UCSD-AML1 (cell line): ENCODE data around the gene NFYC.

Source experiments
- DNase-seq: peaks from one replicate; lab custom pipeline; 2025; ENCODE audit not compliant: unreplicated experiment; lab: John Stamatoyannopoulos, UW

Gene NFYC

DNA sequence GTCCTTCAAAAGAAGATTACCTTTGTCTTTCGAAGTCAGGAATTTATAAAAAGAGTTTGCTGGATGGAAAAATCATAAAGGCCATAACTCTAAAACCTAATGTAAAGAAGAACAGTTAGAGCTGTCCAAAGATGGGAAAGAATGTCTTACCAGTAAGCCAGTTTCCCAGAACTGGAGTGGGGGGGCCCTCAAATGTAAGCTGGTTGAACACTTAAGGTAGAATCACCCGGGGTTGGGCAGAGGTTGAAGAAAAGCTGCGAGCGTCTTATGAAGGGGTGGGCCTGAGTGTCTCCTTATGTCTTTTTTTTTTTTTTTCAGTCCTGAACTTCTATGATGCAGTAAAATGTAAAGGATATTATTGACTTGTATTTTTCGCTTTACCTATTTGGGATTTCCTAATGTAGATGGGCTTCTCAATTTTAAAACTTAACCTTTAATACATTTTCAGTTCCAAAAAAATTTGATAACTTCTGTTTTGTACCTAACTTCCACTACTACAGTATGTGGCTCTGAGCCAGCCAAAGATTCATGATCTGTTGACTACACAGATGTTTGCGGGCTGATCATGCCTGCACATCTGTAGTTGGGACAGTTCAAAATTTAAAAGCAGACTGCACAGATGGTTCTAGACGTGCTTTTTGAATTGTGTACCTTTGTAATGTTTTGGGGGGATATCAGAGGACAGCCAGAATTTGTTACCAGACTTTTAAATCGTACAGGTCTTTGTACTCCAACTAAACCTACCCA, 43.6 kb downstream of the NFYC start:
- no peak for DNase-seq

DNA sequence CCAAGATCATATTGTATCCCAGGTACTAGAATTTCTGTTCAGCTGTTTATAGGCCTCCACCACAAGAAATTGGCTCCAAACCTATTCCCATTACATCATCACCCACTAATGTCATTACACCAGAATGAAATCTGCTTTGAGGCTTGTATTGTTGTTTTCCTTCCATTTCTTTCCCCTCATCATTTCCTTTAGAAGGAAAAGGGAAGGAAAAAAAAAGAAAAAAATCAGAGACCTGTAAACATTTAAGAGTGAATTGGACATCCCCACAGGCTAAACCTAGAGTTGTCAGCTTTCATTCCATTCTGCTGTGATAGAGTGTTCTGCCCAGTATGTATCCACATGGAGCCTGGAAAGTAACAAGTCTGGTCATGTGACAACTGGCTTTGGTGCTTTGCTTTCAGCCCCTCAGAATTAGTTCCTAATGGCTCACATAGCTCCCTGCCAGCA, 44.6 kb downstream of the NFYC start:
- DNase-seq = no peak

DNA sequence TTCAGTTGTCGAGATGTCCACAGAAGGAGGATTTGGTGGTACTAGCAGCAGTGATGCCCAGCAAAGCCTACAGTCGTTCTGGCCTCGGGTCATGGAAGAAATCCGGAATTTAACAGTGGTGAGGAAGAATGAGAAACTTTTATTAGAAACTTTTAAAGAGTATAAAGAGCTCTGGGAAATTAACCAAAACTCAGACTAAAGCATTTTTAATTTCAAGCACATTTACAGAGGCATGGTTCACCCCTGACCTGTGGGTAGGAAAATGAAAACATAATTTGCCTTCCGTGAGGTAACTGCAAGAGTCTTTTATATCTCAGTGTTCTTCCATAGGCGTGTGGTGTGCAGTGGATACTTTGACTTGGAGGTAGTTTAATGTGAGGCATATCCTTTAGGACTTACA, 47.3 kb downstream of the NFYC start:
- DNase-seq = no peak

DNA sequence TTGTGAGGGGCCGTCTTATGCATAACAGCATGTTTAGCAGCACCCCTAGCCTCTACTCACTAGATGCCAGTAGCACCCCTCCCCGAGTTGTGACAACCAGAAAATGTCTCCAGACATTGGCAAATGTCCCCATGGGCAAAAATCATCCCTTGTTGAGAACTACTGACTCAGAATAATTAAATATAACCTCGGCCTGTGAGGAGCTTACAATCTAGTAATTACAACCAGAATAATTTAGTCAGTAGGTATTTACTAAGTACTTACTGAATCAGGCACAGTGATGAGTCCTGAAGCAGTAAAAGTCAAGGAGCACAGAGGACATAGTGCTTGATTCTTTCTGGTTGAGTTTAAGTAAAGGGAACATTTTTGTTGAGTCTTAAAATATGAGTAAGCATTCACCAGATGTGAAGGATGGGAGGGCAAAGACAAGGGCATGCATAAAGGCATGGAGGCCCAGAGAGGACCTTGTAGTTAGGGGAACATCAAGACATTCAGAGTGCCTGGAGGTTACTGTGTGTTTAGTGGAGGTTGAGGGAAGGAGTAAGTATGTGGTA, 48.0 kb downstream of the NFYC start:
- no peak for DNase-seq

DNA sequence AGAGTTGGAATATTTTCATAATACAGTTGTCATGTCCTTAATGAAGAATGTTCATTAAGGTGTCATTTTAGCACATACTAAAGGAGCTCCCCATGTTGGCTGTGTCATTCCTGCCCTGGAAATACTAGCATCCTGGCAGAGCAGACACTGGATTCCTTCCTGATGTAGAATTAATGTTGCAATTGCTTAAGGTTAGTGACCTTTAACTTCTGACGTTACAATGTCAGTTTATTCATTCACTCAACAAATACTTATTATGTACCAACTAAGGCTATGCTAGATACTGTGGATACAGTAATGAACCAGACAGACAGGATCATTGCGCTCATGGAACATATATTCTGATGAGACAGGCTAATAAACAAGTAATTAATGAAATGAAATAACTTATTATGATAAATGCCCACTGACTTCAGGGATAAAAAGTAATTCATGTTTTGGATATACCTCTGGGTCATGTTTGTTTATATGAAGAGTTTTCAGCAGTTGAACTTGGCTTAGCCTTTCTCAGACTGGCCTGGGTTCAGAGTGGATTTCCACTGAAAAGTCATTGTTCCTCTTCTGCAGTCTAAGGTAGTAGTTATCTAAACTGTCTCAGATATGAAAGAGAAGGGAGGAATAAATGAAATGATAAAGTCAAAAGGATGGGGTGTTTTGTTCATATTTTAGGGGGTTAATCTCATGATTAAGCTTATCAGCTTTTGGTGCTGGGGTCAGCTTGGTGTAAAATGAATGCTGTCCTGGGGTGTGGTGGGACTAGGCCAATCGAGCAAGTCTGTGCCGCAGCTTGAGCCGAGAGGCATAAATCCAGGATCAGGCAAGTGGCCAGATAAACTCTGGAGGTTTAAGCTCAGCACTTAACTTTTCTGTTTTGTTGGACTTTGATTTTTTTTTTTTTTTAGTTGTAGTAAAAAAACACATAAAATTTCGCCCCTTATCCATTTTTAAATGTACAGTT, 48.8 kb downstream of the NFYC start:
- no peak for DNase-seq

DNA sequence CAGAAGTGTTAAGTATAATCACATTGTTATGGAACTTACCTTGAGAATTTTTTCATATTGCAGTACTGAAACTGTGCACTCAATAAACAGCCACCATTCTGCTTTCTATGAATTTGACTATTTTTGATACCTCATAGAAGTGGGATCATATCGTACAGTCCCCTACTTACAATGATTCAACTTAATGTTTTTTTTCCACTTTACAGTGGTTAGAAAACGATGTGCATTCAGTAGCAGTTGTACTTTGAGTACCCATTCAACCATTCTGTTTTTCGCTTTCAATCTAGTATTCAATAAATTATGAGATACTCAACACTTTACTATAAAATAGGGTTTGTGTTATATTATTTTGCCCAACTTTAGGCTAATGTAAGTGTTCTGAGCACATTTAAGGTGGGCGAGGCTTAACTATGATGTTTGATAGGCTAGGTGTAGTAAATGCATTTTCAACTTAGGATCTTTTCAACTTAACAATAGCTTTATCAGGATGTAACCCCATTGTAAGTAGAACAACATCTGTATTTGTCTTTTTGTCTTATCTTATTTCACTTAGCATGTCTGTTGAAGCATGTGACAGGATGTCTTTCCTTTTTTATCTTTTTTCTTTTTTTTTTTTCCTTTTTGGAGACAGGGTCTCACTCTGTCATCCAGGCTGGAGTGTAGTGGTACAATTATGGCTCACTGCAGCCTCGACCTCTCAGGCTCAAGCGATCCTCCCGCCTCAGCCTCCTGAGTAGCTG, 49.7 kb downstream of the NFYC start:
- DNase-seq = no peak

DNA sequence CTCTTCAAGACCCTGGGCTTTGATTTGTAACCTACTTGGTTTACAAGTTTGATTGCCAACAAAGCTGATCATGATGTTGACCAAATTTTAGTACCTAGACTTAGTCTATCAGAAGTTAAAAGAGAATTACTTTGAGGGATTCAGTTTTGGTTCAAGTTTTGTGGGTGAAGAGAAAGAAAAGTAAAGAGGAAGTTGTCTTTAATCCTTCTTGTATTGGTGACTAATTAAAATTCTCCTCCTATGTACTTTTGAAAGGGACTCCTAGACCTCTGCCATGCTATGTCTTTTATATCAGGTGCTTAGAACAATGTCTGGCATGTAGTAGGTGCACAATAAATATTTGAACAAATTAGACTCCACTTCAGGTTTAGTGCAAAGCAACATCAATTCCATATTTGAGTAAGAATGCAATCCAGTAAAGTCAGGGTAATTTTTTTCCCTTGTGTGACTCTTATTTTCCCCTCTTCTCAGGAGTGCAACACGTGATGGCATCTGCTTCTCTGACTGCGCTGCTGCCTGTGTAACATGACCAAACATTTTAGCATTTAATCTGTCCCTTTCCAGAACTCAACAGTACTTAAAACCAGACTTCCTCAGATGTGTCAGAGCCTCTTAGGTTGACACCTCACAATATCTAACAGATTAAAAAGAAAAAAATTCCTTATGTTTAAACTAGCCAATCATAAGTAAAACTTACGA, 51.0 kb downstream of the NFYC start:
- DNase-seq = no peak

DNA sequence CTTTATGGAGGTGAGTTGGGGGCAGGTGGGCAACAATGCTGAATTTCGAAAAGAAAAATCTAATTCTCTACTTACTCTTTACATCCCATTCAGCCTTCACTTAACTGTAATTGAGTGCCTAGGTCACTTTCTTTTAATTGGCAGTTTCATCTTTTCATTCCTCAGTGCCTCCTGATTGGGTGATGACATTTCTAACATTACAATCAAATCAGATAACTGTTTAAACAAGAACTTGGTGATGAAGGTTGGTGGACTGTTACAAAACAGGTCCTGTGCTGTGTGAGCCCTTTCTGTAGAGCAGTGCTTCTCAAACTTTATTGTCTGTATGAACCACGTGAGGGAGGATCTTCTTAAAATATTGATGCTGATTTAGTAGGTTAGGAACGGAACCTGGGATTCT, 51.9 kb downstream of the NFYC start:
- DNase-seq = no peak

GRCh38 chr1:40743860-40744259, 52.4 kb downstream of the NFYC start:
- DNase-seq = no peak

DNA sequence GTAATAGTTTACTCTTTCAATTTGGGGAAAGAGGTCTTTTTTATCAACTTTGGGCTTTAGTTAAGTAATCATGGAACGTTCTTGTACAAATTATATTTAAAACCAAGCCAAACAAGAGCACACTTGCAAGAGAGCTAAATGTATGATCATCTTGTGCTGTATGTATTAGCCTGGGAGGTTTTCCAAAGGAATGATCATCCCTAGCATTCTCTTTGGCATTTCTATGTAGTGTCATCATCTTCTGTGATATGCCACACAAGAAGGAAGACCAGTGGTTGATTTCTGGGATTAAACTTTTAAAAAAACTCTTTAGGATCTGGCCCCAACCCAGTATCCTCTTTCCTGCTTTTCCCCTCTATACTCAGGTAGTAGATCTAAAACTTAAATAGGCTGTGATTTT, 53.7 kb downstream of the NFYC start:
- DNase-seq = no peak

- no peak for DNase-seq
Measured at GRCh38 chr1:40746344-40747090, 55.0 kb downstream of the NFYC start.

- no peak for DNase-seq
Measured at GRCh38 chr1:40748841-40749718, 57.6 kb downstream of the NFYC start.

- no peak for DNase-seq
Measured at GRCh38 chr1:40749817-40750216, 58.3 kb downstream of the NFYC start.

DNA sequence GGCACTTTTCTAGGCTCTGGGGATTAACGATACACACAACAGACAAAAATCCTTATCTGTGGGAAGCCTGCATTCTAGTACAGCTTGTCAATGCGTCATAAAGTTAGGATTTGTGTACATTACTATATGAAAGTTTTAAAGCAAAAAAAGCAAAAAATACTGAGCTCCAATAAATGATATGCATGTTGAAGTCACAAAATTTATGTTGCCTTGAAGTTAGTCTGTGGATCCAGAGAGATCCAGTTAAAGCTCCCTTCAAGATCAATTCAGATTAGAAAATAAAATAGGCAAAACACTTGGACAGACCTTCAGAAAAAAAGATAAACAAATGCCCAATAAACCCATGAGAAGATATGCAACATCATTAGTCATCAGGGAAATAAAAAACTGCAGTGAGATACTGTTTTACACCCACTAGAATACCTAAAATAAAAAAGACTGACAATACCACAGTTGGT, 59.0 kb downstream of the NFYC start:
- no peak for DNase-seq

- no peak for DNase-seq
Measured at GRCh38 chr1:40751802-40752201, 60.3 kb downstream of the NFYC start.

DNA sequence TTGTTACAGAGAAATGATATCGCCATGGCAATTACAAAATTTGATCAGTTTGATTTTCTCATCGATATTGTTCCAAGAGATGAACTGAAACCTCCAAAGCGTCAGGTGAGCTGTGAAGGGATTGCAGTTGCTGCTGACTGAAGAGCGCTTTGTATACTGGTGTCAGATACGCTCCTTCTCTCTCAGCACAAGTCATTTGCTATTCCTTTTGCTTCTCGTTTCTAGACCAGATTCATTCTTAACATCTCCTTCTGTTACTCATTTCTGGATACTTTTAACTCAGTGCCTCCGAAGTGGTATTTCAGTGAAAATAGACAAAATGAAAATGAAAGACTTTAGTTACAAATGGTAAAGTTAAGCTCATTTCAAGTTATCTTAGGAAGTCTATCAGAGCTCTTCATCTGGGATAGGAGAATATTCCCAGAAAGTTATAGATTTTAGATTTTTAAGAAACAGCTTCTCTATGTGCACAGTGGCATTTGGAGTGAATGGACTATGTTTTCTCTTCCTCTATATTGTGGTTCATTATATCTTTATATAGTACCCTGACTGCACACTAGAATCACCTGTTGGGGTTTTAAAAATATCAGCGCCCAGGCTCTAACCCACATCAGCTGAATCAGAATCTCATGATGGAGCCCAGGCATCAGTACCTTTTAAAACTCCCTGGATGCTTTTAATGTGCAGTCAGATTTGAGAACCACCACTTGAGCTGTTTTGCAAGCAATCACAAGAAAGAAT, 61.8 kb downstream of the NFYC start:
- no peak for DNase-seq

GRCh38 chr1:40754201-40754600, 62.7 kb downstream of the NFYC start:
- no peak for DNase-seq

- DNase-seq = no peak
Measured at GRCh38 chr1:40755067-40755466, 63.6 kb downstream of the NFYC start.
